Left lung (tissue), 10 donors: ENCODE results near the gene C6orf163. TPM values are rescaled to one million over a fixed set of nuclear protein-coding genes. Genes with fewer than 3 reads are reported as not detected.
"Not testable (repeated sequence)": the region's sequence is repeated elsewhere in the genome, so short reads cannot be mapped to it uniquely, and the experiment has no call there.

Source experiments
- ATAC-seq: fragments of 200-7000 bp; cut with Tn5 transposase; one replicate; pipeline ENCODE4 v1.9.1; 2020; ENCODE audit warnings: moderate library complexity
- DNase-seq, 4 donors: peaks; one replicate each; pipeline ENCODE4 v3.0.0-alpha.2; 2013 to 2020
- H3K27ac ChIP-seq, 2 donors: fragments of 200-600 bp; sonication (generic) in 1 of 2; one replicate each; pipeline versions ENCODE4 v1.5.0 to v1.8.0; 2020 to 2021
- H3K27me3 ChIP-seq, 2 donors: fragments of 200-600 bp; sonication (generic) in 1 of 2; one replicate each; pipeline versions ENCODE4 v1.5.0 to v1.8.0; 2020 to 2021
- H3K36me3 ChIP-seq, 2 donors: fragments of 200-600 bp; sonication (generic) in 1 of 2; one replicate each; pipeline versions ENCODE4 v1.5.0 to v1.8.0; 2020 to 2021
- H3K4me1 ChIP-seq, 2 donors: fragments of 200-600 bp; one replicate each; pipeline ENCODE4 v1.8.0; 2021
- H3K4me3 ChIP-seq, 2 donors: fragments of 200-600 bp; sonication (generic) in 1 of 2; one replicate each; pipeline versions ENCODE4 v1.5.0 to v1.8.0; 2020 to 2021; ENCODE audit warnings: mild to moderate bottlenecking in 1 of 2
- H3K9me3 ChIP-seq, 2 donors: fragments of 200-600 bp; sonication (generic) in 1 of 2; one replicate each; pipeline versions ENCODE4 v1.5.0 to v1.8.0; 2020 to 2021
- intact Hi-C, 2 donors: fragments of 100-400 bp; cut with DNase I; formaldehyde crosslinking; loops; one replicate each; pipeline versions ENCODE4 v1.11.2 to v1.14.2; 2022
- polyA plus RNA-seq, 6 donors: library from polyadenylated mRNA; unstranded; fragments of 120-200 nt; gene quantifications; one replicate each; pipeline ENCODE4 v1.2.1, GENCODE V29; 2013; ENCODE audit not compliant: insufficient read length in 6 of 6
- total RNA-seq, 2 donors: library from RNA; stranded (reverse); fragmentation: NEBNext Ultra II Directional; extraction: Animal tissue kit (Norgen Biotek cat#: 25700); gene quantifications; one replicate each; pipeline ENCODE4 v1.2.1, GENCODE V29; 2021
- TF ChIP-seq, protein P1 (sequence below), 2 donors: fragments of 200-600 bp; sonication (generic) in 1 of 2; IDR thresholded peaks; one replicate each; pipeline versions ENCODE4 v1.5.0 to v1.8.0; 2021; ENCODE audit warnings: antibody characterized with exemption in 2 of 2
- donor health status: DM: no; HTN: yes; CAD: no.
- donor health status: DM: no; HTN: no; CAD: no.

The C6orf163 gene
- total and polyA plus RNA-seq, 8 donors, result 2.1 to 8.6 (median 5.9) TPM

DNA sequence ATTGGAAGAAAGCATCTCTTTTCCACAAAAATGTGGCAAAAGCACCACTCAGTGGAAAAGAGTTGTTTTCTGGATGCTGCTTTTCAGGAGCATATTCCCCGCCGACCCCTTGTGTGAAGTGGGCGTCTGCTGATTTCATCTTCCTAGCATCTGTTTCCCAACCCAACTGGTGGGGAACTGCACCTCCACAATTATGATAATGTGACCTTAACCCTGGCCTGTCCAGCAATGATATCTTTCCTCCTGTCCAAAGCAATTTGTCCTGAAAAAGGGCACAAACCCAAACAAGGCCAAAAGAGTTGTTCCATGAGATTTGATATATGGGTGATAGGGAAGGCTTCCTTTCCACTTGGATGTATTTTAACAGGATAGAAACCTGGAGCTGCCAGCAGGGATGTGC lies 29.5 kb upstream of the C6orf163 start:
- no peaks in the 10 kb centered on the region for H3K9me3 ChIP-seq
- TF ChIP-seq, protein P1, sequence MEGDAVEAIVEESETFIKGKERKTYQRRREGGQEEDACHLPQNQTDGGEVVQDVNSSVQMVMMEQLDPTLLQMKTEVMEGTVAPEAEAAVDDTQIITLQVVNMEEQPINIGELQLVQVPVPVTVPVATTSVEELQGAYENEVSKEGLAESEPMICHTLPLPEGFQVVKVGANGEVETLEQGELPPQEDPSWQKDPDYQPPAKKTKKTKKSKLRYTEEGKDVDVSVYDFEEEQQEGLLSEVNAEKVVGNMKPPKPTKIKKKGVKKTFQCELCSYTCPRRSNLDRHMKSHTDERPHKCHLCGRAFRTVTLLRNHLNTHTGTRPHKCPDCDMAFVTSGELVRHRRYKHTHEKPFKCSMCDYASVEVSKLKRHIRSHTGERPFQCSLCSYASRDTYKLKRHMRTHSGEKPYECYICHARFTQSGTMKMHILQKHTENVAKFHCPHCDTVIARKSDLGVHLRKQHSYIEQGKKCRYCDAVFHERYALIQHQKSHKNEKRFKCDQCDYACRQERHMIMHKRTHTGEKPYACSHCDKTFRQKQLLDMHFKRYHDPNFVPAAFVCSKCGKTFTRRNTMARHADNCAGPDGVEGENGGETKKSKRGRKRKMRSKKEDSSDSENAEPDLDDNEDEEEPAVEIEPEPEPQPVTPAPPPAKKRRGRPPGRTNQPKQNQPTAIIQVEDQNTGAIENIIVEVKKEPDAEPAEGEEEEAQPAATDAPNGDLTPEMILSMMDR (IDR thresholded peaks at IDR 0.05), result no peak
- DNase-seq, result no peak
- H3K36me3 ChIP-seq, result no peaks in the 10 kb centered on the region
- no peak for ATAC-seq
- H3K4me3 ChIP-seq, result no peak overlapping the region
- H3K27ac ChIP-seq, result no peak overlapping the region
- H3K4me1 ChIP-seq, result no peaks in the 10 kb centered on the region
- peaks cover 0 to 16% of the 10 kb centered on the region in 2 donors for H3K27me3 ChIP-seq
- intact Hi-C loops, result no loop called here

DNA sequence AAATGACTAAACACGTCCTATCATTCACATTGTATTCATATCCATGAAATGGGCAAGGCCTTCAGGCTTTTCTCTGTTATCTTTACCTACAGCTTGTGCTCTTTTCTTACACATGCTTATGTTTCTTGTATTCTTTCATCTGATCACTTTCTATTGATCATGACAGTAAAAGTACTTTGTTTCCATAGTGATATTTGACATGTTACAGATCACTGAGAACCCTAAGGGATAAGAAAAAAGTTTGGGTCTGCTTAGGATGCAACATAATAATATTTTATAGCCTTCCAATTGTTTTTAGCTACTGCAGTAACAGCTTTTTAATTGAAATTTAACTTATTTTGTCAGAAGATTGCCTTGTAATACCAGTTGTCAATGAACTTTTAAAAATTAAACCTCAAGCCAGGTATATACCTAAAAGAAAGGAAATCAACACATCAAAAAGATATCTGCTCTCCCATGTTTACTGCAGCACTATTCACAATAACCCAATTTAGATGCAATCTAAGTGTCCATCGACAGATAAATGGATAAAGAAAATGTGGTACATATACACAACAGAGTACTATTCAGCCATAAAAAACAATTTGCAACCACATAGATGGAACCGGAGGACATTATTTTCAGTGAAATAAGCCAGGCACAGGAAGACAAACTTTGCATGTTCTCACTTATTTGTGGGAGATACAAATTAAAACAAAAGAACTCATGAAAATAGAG lies 25.2 kb upstream of the C6orf163 start:
- H3K27ac ChIP-seq, result no peak overlapping the region
- TF ChIP-seq, protein P1 (IDR thresholded peaks at IDR 0.05), result no peak
- H3K9me3 ChIP-seq, result no peaks in the 10 kb centered on the region
- H3K4me1 ChIP-seq, result peaks cover 0 to 6% of the 10 kb centered on the region in 2 donors
- H3K27me3 ChIP-seq, result peaks cover 0 to 8% of the 10 kb centered on the region in 2 donors
- no peak for DNase-seq
- intact Hi-C loops, result no loop called here
- H3K4me3 ChIP-seq, result no peak overlapping the region
- no peaks in the 10 kb centered on the region for H3K36me3 ChIP-seq
- ATAC-seq, result no peak

DNA sequence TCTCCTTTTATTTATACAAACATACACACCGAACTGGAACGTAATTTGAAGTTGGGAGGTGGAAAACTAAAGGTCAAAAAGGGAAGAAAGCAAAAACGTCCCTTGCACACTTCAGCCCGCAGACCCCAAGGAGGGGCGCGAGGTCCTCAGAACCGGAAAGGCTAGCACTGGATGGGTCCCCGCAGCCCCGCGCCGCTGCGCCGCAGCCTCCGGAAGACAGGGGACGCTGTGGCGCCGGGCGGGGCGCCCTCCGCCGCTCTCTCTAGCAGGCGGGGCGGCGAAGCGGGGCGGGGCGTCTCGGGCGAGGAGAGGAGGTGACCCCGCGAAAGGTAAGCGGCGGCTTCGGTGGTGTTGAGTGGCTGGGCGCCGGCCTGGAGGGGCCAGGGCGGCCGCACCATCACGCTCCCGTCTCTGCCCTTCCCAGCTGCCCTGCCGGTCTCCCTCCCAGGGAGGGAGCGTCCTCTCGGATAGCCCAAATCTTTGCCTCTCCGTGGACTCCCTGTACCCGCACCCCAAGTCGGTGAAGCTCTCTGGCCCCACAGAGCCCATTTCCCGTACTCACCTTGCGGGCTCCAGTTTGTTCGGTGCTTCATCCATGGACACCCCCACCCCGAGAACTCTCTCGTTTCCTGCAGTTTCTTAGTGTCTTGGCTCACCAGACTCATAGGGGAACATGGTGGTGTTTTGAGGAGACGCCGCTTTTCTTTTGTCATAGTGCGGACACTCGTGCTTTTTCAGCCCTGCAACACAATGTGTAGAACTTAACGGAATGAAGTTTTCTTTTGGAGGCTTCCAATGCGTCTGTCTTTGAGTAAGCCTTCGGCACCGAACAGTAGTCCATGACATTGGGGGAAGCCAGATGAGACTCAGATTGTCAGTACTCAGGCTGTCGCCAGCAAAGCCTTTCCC lies 22.1 kb upstream of the C6orf163 start, which contains the start of gene SMIM8:
Gene SMIM8, plus strand, starts transcription at position 285 of the 909 bp plus-strand sequence. CDS start 14,444 bp downstream, outside the sequence.
- peak; percentile 71 to 99 (median 84) for DNase-seq
- H3K27ac ChIP-seq, result peak within 1 kb of the TSS; percentile 35 to 71
- no peaks in the 10 kb centered on the region for H3K27me3 ChIP-seq
- H3K4me1 ChIP-seq, result peaks cover 0 to 6% of the 10 kb centered on the region in 2 donors
- intact Hi-C loops, result no loop called here
- H3K9me3 ChIP-seq, result no peaks in the 10 kb centered on the region
- TF ChIP-seq, protein P1 (IDR thresholded peaks at IDR 0.05), result peak; percentile 99
- peak within 1 kb of the TSS; percentile 74 to 79 for H3K4me3 ChIP-seq
- peak; percentile 100 for ATAC-seq
- no peaks in the 10 kb centered on the region for H3K36me3 ChIP-seq

DNA sequence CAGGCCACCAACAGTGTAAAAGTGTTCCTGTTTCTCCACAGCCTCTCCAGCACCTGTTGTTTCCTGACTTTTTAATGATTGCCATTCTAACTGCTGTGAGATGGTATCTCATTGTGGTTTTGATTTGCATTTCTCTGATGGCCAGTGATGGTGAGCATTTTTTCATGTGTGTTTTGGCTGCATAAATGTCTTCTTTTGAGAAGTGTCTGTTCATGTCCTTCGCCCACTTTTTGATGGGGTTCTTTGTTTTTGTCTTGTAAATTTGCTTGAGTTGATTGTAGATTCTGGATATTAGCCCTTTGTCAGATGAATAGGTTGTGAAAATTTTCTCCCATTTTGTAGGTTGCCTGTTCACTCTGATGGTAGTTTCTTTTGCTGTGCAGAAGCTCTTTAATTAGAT lies 20.7 kb upstream of the C6orf163 start:
- H3K9me3 ChIP-seq, H3K36me3 ChIP-seq, DNase-seq, H3K4me1 ChIP-seq, H3K27ac ChIP-seq, ATAC-seq, H3K4me3 ChIP-seq, intact Hi-C loops, H3K27me3 ChIP-seq: not testable (repeated sequence)

DNA sequence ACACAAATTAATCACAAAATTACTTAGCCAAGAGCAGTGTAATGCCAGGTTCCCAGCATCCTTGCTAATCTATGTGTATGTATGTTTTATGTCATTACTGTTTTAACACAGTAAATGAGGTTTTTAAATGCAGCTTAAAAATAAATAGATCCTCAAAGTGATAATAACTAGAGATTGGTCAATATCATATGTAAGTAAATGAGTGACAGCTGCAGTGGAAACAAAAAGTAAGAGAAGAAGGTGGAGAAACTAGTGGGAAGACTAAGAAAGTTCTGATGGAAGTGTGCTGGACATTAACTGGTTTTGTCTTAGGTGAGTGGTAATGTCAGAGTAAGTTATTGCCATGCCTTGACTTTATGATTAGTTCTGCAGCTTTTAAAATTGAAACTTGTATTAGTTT lies 13.7 kb upstream of the C6orf163 start:
- no peak overlapping the region for H3K27ac ChIP-seq
- H3K4me1 ChIP-seq, result peaks cover 5 to 8% of the 10 kb centered on the region in 2 donors
- intact Hi-C loops, result no loop called here
- H3K27me3 ChIP-seq, result no peaks in the 10 kb centered on the region
- TF ChIP-seq, protein P1 (IDR thresholded peaks at IDR 0.05), result no peak
- H3K4me3 ChIP-seq, result no peak overlapping the region
- H3K36me3 ChIP-seq, result no peaks in the 10 kb centered on the region
- no peaks in the 10 kb centered on the region for H3K9me3 ChIP-seq
- no peak for DNase-seq
- ATAC-seq, result no peak
